Measurements from ENCODE around the gene IGFBP5. TPM values are rescaled to one million over a fixed set of nuclear protein-coding genes. Genes with fewer than 3 reads are reported as not detected.

IGFBP5 gene
- total RNA-seq, 2 donors from 2014 or later, result not detected

DNA sequence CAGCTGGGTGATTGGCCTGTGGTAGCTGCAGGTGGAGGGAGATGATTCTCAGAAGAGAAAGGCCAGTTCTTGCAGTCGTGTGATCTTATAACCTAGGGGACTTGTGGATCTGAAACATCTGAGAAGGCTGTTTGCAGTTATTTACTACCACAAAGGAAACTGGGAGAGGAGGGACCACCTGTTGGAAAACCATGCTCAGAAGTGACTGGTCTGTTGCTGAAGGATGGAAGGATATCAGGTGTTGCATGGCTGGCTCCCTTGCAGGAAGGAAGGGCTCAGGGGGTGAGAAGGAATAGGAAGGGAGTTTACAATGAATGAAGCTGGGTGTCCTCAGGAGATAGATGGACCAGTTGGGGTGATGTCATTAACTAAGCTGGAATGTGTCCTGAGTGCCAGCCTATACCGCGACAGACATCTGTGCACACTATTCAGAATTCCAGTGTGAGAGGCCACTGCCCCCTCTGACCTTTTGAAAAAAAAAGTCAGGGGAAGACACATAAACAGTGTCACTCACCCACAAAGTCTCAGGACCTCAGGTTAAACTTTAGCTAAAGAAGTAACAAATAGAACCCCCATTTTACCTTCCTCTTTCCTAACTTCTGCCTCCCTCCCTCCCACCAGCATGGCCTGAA, 44.6 kb downstream of the IGFBP5 start:
- H3K36me3 Mint-ChIP-seq (ENCODE audit: low read depth), result no peaks in the 10 kb centered on the region
- H3K4me1 Mint-ChIP-seq, result no peaks in the 10 kb centered on the region
- H3K9me3 ChIP-seq (ENCODE audit: control insufficient read depth, low read length, poor library complexity, severe bottlenecking), result no peaks in the 10 kb centered on the region
- H3K27ac Mint-ChIP-seq, result no peak overlapping the region
- ATAC-seq (no peak), DNase-seq (no peak)
- H3K27me3 Mint-ChIP-seq, result peaks cover 42% of the 10 kb centered on the region
- H3K4me3 Mint-ChIP-seq, result no peak overlapping the region

- no peaks in the 10 kb centered on the region for H3K4me1 Mint-ChIP-seq
- no peak for DNase-seq
- no peak for ATAC-seq
- H3K9me3 ChIP-seq (ENCODE audit: control insufficient read depth, low read length, poor library complexity, severe bottlenecking), result no peaks in the 10 kb centered on the region
- H3K27me3 Mint-ChIP-seq, result peaks cover 51% of the 10 kb centered on the region
- no peak overlapping the region for H3K27ac Mint-ChIP-seq
- H3K4me3 Mint-ChIP-seq, result no peak overlapping the region
- no peaks in the 10 kb centered on the region for H3K36me3 Mint-ChIP-seq (ENCODE audit: low read depth)
Measured at GRCh38 chr2:216649574-216649973, 45.8 kb downstream of the IGFBP5 start.

GRCh38 chr2:216648105-216648504, 47.2 kb downstream of the IGFBP5 start:
- Mint-ChIP-seq H3K27me3 (peaks cover 52% of the 10 kb centered on the region), H3K4me1 (no peaks in the 10 kb centered on the region), H3K27ac (no peak overlapping the region), H3K36me3 (ENCODE audit: low read depth) (no peaks in the 10 kb centered on the region), H3K4me3 (no peak overlapping the region)
- DNase-seq (no peak), ATAC-seq (no peak)
- H3K9me3 ChIP-seq (ENCODE audit: control insufficient read depth, low read length, poor library complexity, severe bottlenecking), result no peaks in the 10 kb centered on the region

DNA sequence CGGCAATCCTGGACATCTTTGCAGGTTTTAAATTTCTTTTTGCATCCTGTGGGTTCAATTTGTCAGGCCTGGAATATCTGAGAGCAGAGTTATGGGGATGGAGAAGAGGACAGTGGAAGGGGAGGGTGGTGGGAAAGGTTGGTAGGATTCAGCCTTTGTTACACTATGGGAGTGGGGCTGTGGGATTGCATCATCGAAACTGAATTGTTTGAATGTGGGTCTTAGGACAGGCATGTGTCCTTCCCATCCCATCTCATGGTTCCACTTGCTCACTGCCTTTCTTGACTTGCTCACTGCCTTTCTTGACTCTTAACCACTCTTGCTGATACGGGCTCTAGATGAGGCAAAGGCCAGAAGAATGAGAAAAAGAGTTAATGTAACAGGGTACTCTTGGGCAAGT, 49.2 kb downstream of the IGFBP5 start:
- no peak overlapping the region for H3K4me3 Mint-ChIP-seq
- H3K27ac Mint-ChIP-seq, result no peak overlapping the region
- no peaks in the 10 kb centered on the region for H3K4me1 Mint-ChIP-seq
- H3K36me3 Mint-ChIP-seq (ENCODE audit: low read depth), result no peaks in the 10 kb centered on the region
- peaks cover 44% of the 10 kb centered on the region for H3K27me3 Mint-ChIP-seq
- DNase-seq (no peak), ATAC-seq (no peak)
- no peaks in the 10 kb centered on the region for H3K9me3 ChIP-seq (ENCODE audit: control insufficient read depth, low read length, poor library complexity, severe bottlenecking)

GRCh38 chr2:216645636-216645950, 49.8 kb downstream of the IGFBP5 start:
- no peak overlapping the region for H3K4me3 Mint-ChIP-seq
- peaks cover 42% of the 10 kb centered on the region for H3K27me3 Mint-ChIP-seq
- H3K27ac Mint-ChIP-seq, result no peak overlapping the region
- H3K36me3 Mint-ChIP-seq (ENCODE audit: low read depth), result no peaks in the 10 kb centered on the region
- no peak for ATAC-seq
- no peak for DNase-seq
- H3K4me1 Mint-ChIP-seq, result no peaks in the 10 kb centered on the region
- no peaks in the 10 kb centered on the region for H3K9me3 ChIP-seq (ENCODE audit: control insufficient read depth, low read length, poor library complexity, severe bottlenecking)

DNA sequence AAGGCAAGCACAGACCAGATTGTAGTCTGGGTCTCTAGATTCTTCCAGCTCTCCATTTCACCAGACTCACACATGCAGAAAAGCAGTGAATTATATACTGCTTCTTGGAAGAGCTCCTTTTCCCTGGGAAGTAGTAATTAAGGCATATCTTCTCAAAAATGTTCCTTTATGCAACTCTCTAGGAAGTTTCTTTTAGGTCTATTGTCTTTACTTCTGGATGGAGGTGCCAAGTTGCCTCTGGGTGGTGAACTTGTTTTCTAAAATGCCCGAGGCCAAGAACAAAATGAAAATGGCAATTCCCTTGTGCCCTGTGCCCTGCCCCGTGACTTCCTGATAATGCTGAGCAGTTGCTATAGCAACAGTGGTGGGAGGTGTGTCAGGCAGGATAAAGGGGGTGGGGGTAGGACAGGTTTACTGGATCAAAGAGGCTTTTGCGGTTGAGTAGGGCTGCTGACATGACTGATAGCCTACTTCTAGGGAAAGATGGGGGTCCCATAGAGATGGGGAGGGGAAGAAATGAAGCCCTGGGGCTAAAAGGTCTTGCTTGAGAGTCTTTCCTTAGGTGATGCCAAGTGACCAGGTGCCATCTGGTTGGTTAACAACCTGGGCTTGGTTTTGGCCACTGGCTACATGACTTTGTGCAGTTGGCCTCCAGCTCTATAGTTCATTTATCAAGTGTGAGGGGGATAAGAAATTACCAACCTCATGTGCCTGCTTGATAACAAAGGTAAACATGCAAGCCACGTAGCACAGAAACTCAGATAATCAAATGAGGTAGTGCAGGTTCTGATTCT, 50.3 kb downstream of the IGFBP5 start:
- H3K27ac Mint-ChIP-seq, result no peak overlapping the region
- H3K4me3 Mint-ChIP-seq, result no peak overlapping the region
- no peaks in the 10 kb centered on the region for H3K9me3 ChIP-seq (ENCODE audit: control insufficient read depth, low read length, poor library complexity, severe bottlenecking)
- H3K27me3 Mint-ChIP-seq, result peaks cover 42% of the 10 kb centered on the region
- ATAC-seq (no peak), DNase-seq (no peak)
- H3K4me1 Mint-ChIP-seq, result no peaks in the 10 kb centered on the region
- H3K36me3 Mint-ChIP-seq (ENCODE audit: low read depth), result no peaks in the 10 kb centered on the region

DNA sequence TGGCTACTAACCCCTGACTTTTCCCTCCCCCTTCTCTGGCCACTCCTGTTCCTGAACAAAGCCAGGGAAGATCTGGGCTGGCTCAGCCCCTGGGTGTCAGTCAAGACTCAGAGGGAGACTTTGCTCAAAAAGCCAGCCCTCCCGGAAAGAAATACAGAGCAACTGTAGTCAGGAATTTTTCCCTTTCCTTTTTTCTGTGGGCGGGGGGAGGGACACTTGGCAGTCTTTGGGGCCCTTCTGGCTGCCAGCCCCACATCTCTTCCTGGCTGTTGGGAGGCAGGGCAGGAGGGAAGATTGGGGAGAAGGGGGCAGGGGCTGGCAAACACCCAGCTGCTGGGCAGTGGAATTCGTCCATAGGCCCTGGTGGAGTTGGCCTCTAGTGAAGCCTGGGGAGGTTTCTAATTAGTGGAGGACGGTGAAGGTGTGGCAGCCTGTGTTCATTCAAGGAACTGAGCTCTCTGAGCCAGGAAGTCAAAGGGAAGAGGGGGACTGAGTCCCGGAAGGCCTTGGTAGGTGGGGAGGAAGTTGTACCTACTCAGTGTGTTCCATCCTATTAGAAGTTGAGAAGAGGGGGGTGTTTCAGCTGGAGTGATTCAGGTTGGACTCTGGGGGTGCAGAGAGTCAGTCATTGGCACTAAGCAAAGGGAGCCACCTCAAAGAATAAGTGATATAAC, 51.2 kb downstream of the IGFBP5 start:
- Mint-ChIP-seq H3K27ac (no peak overlapping the region), H3K36me3 (ENCODE audit: low read depth) (no peaks in the 10 kb centered on the region), H3K27me3 (peaks cover 40% of the 10 kb centered on the region), H3K4me1 (no peaks in the 10 kb centered on the region), H3K4me3 (no peak overlapping the region)
- H3K9me3 ChIP-seq (ENCODE audit: control insufficient read depth, low read length, poor library complexity, severe bottlenecking), result no peaks in the 10 kb centered on the region
- no peak for ATAC-seq
- DNase-seq, result no peak

DNA sequence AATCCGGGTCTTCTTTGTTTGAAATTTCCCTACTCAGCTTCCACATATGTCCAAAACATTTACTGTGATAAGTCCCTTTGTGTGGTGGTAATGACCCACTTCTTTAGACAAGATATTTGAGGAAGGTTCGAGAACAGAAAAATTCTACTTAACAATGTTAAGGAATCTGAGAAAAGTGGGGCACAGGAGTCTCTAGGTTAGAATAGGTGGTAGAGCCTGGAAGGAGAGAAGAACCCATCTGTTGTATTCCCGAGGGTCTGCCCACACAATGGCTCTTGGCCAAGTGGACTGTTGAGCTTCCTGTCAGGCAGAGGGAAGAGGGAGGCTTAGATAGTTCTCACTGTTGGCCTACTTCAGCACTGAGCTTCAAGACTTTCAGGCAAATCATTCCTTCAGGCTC, 57.9 kb downstream of the IGFBP5 start:
- Mint-ChIP-seq H3K4me3 (no peak overlapping the region), H3K27ac (no peak overlapping the region), H3K36me3 (ENCODE audit: low read depth) (peaks cover 6% of the 10 kb centered on the region), H3K27me3 (peaks cover 58% of the 10 kb centered on the region), H3K4me1 (peaks cover 21% of the 10 kb centered on the region)
- no peak for ATAC-seq
- DNase-seq, result no peak
- no peaks in the 10 kb centered on the region for H3K9me3 ChIP-seq (ENCODE audit: control insufficient read depth, low read length, poor library complexity, severe bottlenecking)

DNA sequence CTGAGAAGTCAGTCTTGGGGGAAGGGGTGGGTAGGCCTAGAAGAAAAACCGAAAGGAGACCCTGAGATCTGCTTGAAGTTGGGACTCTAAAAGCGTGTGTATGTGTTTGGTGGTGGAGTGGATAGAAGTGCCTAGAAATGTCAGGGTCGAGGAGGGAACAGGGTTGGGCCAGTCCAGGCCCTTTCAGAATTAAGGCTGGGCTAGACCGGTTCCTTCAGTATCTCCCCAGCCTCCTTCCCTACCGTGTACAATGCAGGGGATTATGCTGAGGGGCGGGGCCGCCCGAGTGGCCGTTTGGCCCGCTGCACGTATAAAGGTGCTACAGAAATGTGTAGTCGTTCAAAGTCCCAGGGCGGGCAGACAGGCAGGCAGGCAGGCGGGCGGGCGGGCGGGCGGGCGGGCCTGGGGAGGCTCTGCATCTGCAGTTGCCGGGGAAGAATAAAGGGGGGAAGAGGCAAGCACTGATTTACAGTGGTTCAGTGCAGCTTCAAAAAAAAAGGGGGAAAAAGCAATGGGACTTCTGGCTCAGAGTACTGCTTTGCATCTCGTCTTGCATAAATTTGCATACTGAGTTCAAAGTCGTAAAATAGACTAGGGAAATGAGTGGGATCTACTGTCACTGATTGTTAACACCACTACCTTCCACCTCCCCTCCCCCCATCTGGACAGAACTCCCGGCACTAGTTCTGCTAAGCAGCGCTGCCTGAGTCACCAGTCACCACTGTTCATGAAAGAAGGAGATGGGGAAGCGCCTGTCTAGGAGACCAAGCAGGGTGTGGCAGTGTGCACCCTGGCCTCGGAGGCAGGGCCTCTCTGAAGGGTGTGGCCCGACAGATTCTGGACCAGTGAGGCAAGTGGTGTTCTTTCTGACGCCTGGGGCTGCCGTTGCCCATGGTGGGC, 58.5 kb downstream of the IGFBP5 start:
- H3K36me3 Mint-ChIP-seq (ENCODE audit: low read depth), result peaks cover 6% of the 10 kb centered on the region
- peaks cover 21% of the 10 kb centered on the region for H3K4me1 Mint-ChIP-seq
- ATAC-seq (no peak), DNase-seq (no peak)
- no peaks in the 10 kb centered on the region for H3K9me3 ChIP-seq (ENCODE audit: control insufficient read depth, low read length, poor library complexity, severe bottlenecking)
- H3K27me3 Mint-ChIP-seq, result peaks cover 63% of the 10 kb centered on the region
- no peak overlapping the region for H3K27ac Mint-ChIP-seq
- H3K4me3 Mint-ChIP-seq, result no peak overlapping the region

DNA sequence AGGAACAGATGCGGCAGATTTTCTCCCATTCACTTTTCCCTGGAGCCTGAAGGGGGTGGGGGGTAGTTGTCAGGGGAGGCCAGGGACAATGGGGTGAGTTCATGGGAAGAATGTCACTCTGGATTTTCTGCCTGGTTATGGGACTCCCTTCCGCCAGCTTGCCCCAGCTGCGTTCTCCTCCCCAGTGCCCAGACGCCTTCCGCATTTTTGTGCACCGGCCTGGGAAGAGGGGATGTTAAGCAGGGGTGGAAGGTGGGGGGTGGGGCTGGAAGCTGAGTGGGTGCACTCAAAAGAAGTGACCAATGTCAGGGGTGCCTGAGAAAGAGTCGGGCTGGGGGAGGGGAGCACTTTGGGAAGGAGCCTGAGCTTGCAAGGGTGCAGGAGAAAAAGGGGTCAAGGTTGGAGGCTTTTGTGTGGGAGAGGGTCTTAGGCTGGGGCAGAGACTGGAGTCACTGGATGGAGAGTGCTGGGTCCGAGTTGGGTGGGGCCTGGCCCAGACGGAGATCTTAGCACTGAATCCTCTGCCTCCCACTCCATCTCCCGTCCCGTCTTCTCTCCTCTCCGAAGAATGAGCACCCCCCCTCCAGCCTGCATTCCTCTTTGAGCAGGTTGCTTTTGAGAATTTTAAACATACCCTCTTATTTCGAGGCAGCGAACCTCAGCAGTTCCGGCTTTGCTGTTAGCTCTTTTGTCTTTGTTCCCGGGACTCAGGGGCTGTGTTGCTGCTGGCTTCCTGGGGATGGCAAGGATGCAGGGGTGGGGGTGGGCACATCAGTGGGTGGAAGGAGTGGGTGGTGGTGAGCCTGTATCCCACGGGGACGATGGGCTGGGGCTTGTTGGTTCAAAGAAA, 59.4 kb downstream of the IGFBP5 start:
- peaks cover 6% of the 10 kb centered on the region for H3K36me3 Mint-ChIP-seq (ENCODE audit: low read depth)
- H3K4me1 Mint-ChIP-seq, result peaks cover 21% of the 10 kb centered on the region
- DNase-seq (no peak), ATAC-seq (no peak)
- peak overlapping the region; percentile 63 for H3K4me3 Mint-ChIP-seq
- H3K27me3 Mint-ChIP-seq, result peaks cover 72% of the 10 kb centered on the region
- no peak overlapping the region for H3K27ac Mint-ChIP-seq
- H3K9me3 ChIP-seq (ENCODE audit: control insufficient read depth, low read length, poor library complexity, severe bottlenecking), result no peaks in the 10 kb centered on the region

DNA sequence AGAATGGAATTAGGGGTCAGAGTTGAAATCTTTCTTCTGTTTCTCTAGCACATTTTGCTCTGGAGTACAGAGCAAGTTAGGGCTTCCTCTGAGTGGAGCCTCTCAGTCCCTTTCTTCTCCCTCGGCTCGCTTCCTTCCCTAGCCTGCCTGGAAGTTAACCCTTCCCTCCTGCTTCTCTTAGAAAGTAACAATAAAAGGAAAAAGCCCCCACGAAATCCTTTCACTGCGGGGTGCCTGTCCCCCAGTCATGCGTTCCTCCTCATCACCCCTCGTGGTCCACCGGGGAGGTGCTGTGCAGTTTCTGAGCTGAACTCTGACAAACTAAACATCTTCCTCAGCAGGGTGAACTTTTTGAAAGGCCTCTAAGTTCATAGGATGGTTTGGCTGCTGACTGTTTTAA, 60.2 kb downstream of the IGFBP5 start:
- Mint-ChIP-seq H3K27me3 (peaks cover 71% of the 10 kb centered on the region), H3K4me1 (peaks cover 21% of the 10 kb centered on the region), H3K27ac (no peak overlapping the region), H3K36me3 (ENCODE audit: low read depth) (peaks cover 6% of the 10 kb centered on the region), H3K4me3 (peak overlapping the region; percentile 63)
- no peaks in the 10 kb centered on the region for H3K9me3 ChIP-seq (ENCODE audit: control insufficient read depth, low read length, poor library complexity, severe bottlenecking)
- DNase-seq, result no peak
- ATAC-seq, result no peak

- peaks cover 21% of the 10 kb centered on the region for H3K4me1 Mint-ChIP-seq
- H3K36me3 Mint-ChIP-seq (ENCODE audit: low read depth), result peaks cover 6% of the 10 kb centered on the region
- H3K9me3 ChIP-seq (ENCODE audit: control insufficient read depth, low read length, poor library complexity, severe bottlenecking), result no peaks in the 10 kb centered on the region
- no peak for DNase-seq
- no peak for ATAC-seq
- peak overlapping the region; percentile 80 for H3K4me3 Mint-ChIP-seq
- H3K27me3 Mint-ChIP-seq, result peaks cover 72% of the 10 kb centered on the region
- no peak overlapping the region for H3K27ac Mint-ChIP-seq
Measured at GRCh38 chr2:216634370-216635148, 60.8 kb downstream of the IGFBP5 start.

Measured in T-helper 17 cell (primary cell).